ENCODE results near the gene MALT1.

DNA sequence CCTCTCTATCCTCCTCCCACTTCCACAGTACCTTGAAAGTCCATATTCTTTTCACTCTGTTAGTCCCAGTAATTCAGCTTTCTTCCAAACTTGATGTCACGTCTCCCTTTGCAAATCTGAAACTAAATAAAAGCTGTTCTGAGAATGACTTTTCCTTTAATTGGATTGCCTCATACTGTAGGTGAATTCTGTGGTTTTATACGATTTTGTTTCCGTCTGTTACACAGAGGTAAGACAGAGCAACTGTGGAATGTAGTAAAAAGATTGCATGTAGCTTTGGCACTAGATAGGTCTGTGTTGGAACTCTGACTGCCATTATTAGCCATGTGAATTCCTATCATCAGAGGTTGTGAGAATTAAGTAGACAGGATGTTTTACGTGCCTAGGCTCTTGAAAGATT is 25.9 kb downstream of the MALT1 start:
- TF ChIP-seq CTCF (IDR thresholded peaks at IDR 0.05; ENCODE audit: low read depth, low read length), result no peak
- no peak for TF ChIP-seq MAX (IDR thresholded peaks at IDR 0.05; ENCODE audit: low read depth, low read length)

Measured in NB4 (cell line).